Pancreas (tissue), 10 donors: Measurements from ENCODE around the gene RNF11. TPM values are rescaled to one million over a fixed set of nuclear protein-coding genes. Genes with fewer than 3 reads are reported as not detected.

Experiments
- ATAC-seq, 4 donors: fragments of 200-7000 bp; cut with Tn5 transposase; one replicate each; pipeline versions ENCODE4 v1.8.0 to v1.9.1; 2020; ENCODE audit warnings: mild to moderate bottlenecking in 4 of 4, moderate library complexity in 4 of 4
- DNase-seq, 6 donors: peaks; one replicate each; pipeline ENCODE4 v3.0.0-alpha.2; 2020
- FAIRE-seq: peaks from 2 replicates; lab custom pipeline; 2012; peaks lifted over from hg19 to GRCh38; lab: Jason Lieb, UNC
- H3K27ac ChIP-seq, 4 donors: fragments of 200-600 bp; sonication (generic); 1 replicate in 3 of 4; 2 replicates in 1 of 4; pipeline versions ENCODE4 v1.5.0 to v1.8.0; 2020
- H3K27me3 ChIP-seq, 4 donors: fragments of 200-600 bp; one replicate each; pipeline ENCODE4 v1.8.0; 2021
- H3K36me3 ChIP-seq, 3 donors: fragments of 200-600 bp; sonication (generic) in 1 of 3; one replicate each; pipeline versions ENCODE4 v1.5.0 to v1.8.0; 2020 to 2021
- H3K4me1 ChIP-seq, 3 donors: fragments of 200-600 bp; one replicate each; pipeline ENCODE4 v1.8.0; 2021
- H3K4me3 ChIP-seq, 4 donors: fragments of 200-600 bp; sonication (generic) in 2 of 4; one replicate each; pipeline versions ENCODE4 v1.5.0 to v1.8.0; 2020 to 2021
- H3K9me3 ChIP-seq, 4 donors: fragments of 200-600 bp; one replicate each; pipeline ENCODE4 v1.8.0; 2021
- CTCF ChIP-seq, 4 donors: fragments of 200-600 bp; sonication (generic) in 3 of 4; IDR thresholded peaks; one replicate each; pipeline versions ENCODE4 v1.5.0 to v1.8.0; 2021; ENCODE audit warnings: antibody characterized with exemption in 4 of 4
- WGBS, 2 donors: extraction: QIAGEN DNeasy Blood & Tissue Kit; methylation state at CpG; one replicate each; pipeline ENCODE4 v1.1.7; 2013; 5-methylcytosine and 5-hydroxymethylcytosine counted together
- intact Hi-C, 3 donors: fragments of 100-400 bp; cut with DNase I; formaldehyde crosslinking; loops; one replicate each; pipeline versions ENCODE4 v1.11.1 to v1.14.2; 2022
- polyA plus RNA-seq, 2 donors: library from polyadenylated mRNA; stranded (reverse); fragments of 200-250 nt; gene quantifications; one replicate each; pipeline ENCODE4 v1.2.3, GENCODE V29; 2013
- total RNA-seq, 6 donors: library from RNA; stranded (reverse); fragmentation: NEBNext Ultra II Directional in 4 of 6; extraction: Animal tissue kit (Norgen Biotek cat#: 25700) in 4 of 6; gene quantifications; one replicate each; pipeline versions ENCODE4 v1.2.1 to v1.2.4, GENCODE V29; 2021 to 2023
- donor health status: healthy with polysubstance abuse.
- donor health status: DM: no; HTN: no; CAD: no; lungs with moderate emphysema.
- donor health status: DM: no; HTN: no; CAD: no.
- donor health status: control.
- donor health status: control.
- donor health status: Bipolar disorder and iron deficiency.
- donor health status: DM: yes; HTN: yes; CAD: no.
- donor health status: DM: no; HTN: no; CAD: no.
- donor health status: DM: no; HTN: no; CAD: no.
- donor health status: DM: yes; HTN: yes; CAD: no.

The RNF11 gene
- total and polyA plus RNA-seq, 8 donors: 19.8 to 51.8 (median 30.7) TPM

GRCh38 chr1:51313268-51313852 lies 77.3 kb downstream of the RNF11 start:
- WGBS, 2 donors: 88 to 90% methylated on average over 5 of the region's 5 CpGs
- Histone ChIP-seq H3K4me3 (no peak overlapping the region), H3K27ac (peak overlapping the region in 3 of 4 donors; percentile 31 to 90 (median 86)), H3K36me3 (peaks cover 0 to 11% (median 0%) of the 10 kb centered on the region in 3 donors), H3K4me1 (peaks cover 8 to 37% (median 27%) of the 10 kb centered on the region in 3 donors), H3K27me3 (no peaks in the 10 kb centered on the region), H3K9me3 (no peaks in the 10 kb centered on the region)
- peak in 1 of 4 donors; percentile 16 for ATAC-seq
- TF ChIP-seq CTCF (IDR thresholded peaks at IDR 0.05): peak in 2 of 4 donors; percentile 10 to 12
- intact Hi-C loops: no loop called here
- no peak for DNase-seq
- no peak for FAIRE-seq

GRCh38 chr1:51313961-51314777 lies 78.1 kb downstream of the RNF11 start:
- Histone ChIP-seq H3K27ac (peak overlapping the region; percentile 36 to 90 (median 66)), H3K27me3 (no peaks in the 10 kb centered on the region), H3K4me1 (peaks cover 8 to 37% (median 27%) of the 10 kb centered on the region in 3 donors), H3K4me3 (no peak overlapping the region), H3K36me3 (peaks cover 0 to 11% (median 0%) of the 10 kb centered on the region in 3 donors), H3K9me3 (no peaks in the 10 kb centered on the region)
- peak in 1 of 6 donors; percentile 50 for DNase-seq
- intact Hi-C loops: no loop called here
- peak; percentile 68 to 83 (median 74) for ATAC-seq
- TF ChIP-seq CTCF (IDR thresholded peaks at IDR 0.05): no peak
- no peak for FAIRE-seq
- WGBS, 2 donors: 58 to 62% methylated on average over 12 of the region's 12 CpGs

GRCh38 chr1:51314974-51315373 lies 78.9 kb downstream of the RNF11 start:
- H3K27me3 ChIP-seq: no peaks in the 10 kb centered on the region
- H3K4me1 ChIP-seq: peaks cover 8 to 37% (median 27%) of the 10 kb centered on the region in 3 donors
- ATAC-seq (peak; percentile 43 to 80 (median 54)), DNase-seq (peak in 1 of 6 donors; percentile 62), FAIRE-seq (no peak)
- intact Hi-C loops: no loop called here
- no peak overlapping the region for H3K4me3 ChIP-seq
- H3K27ac ChIP-seq: peak overlapping the region; percentile 35 to 90 (median 61)
- no peak for TF ChIP-seq CTCF (IDR thresholded peaks at IDR 0.05)
- H3K36me3 ChIP-seq: peaks cover 0 to 11% (median 0%) of the 10 kb centered on the region in 3 donors
- WGBS, 2 donors: 34% methylated on average over 3 of the region's 3 CpGs
- H3K9me3 ChIP-seq: no peaks in the 10 kb centered on the region

GRCh38 chr1:51316113-51316845 lies 80.2 kb downstream of the RNF11 start:
- Histone ChIP-seq H3K36me3 (peaks cover 0 to 7% (median 0%) of the 10 kb centered on the region in 3 donors), H3K27me3 (no peaks in the 10 kb centered on the region), H3K9me3 (no peaks in the 10 kb centered on the region), H3K4me3 (no peak overlapping the region), H3K4me1 (peaks cover 8 to 37% (median 27%) of the 10 kb centered on the region in 3 donors), H3K27ac (peak overlapping the region in 3 of 4 donors; percentile 29 to 90 (median 86))
- FAIRE-seq (no peak), DNase-seq (peak in 2 of 6 donors; percentile 48 to 65), ATAC-seq (peak; percentile 1 to 45 (median 12))
- no peak for TF ChIP-seq CTCF (IDR thresholded peaks at IDR 0.05)
- intact Hi-C loops: no loop called here
- 76 to 78% methylated on average over 9 of the region's 9 CpGs for WGBS, 2 donors
